RWPE2 (cell line): ENCODE data around the gene COG7.

ENCODE experiments used
- ATAC-seq: fragments of 200-7000 bp; cut with Tn5 transposase; 3 replicates; pipeline ENCODE4 v1.9.1; 2021; ENCODE audit warnings: low read depth
- DNase-seq: peaks from one replicate; pipeline ENCODE4 v3.0.0-alpha.2; 2020; ENCODE audit warnings: low spot score
- H3K27ac ChIP-seq: fragments of 450-650 bp; 2 replicates; pipeline ENCODE4 v1.5.1; 2017; ENCODE audit warnings: mild to moderate bottlenecking; ENCODE audit not compliant: poor library complexity, severe bottlenecking
- H3K27me3 ChIP-seq: fragments of 250-450 bp; sonication (Bioruptor Pico); 2 replicates; pipeline ENCODE4 v1.5.1; 2021; ENCODE audit warnings: mild to moderate bottlenecking, moderate library complexity; ENCODE audit not compliant: insufficient read depth, poor library complexity, severe bottlenecking
- H3K36me3 ChIP-seq: fragments of 250-450 bp; sonication (Bioruptor Pico); 2 replicates; pipeline ENCODE4 v1.5.1; 2020; ENCODE audit warnings: low read depth, mild to moderate bottlenecking, moderate library complexity
- H3K4me1 ChIP-seq: fragments of 250-450 bp; sonication (Bioruptor Pico); 2 replicates; pipeline ENCODE4 v1.5.1; 2021; ENCODE audit warnings: mild to moderate bottlenecking, moderate library complexity; ENCODE audit not compliant: insufficient read depth, poor library complexity, severe bottlenecking
- H3K4me3 ChIP-seq: fragments of 250-450 bp; sonication (Bioruptor Pico); 2 replicates; pipeline ENCODE4 v1.5.1; 2021; ENCODE audit warnings: mild to moderate bottlenecking, moderate library complexity; ENCODE audit not compliant: severe bottlenecking
- H3K9me3 ChIP-seq: fragments of 250-450 bp; sonication (Bioruptor Pico); 2 replicates; pipeline ENCODE4 v1.5.1; 2021; ENCODE audit warnings: mild to moderate bottlenecking, moderate library complexity; ENCODE audit not compliant: severe bottlenecking
- CTCF ChIP-seq: fragments of 450-650 bp; IDR thresholded peaks from one replicate; pipeline ENCODE4 v1.5.1; 2017; ENCODE audit warnings: mild to moderate bottlenecking, moderate library complexity; ENCODE audit not compliant: poor library complexity, severe bottlenecking

Gene COG7

GRCh38 chr16:23408823-23409298 is 44.1 kb downstream of the COG7 start:
- H3K27me3 ChIP-seq, result no peaks in the 10 kb centered on the region
- no peak overlapping the region for H3K27ac ChIP-seq
- peaks cover 60% of the 10 kb centered on the region for H3K36me3 ChIP-seq
- H3K9me3 ChIP-seq, result no peaks in the 10 kb centered on the region
- ATAC-seq, result 0 out of 3 replicates have a peak, but pooled peaks have one; percentile 40
- no peaks in the 10 kb centered on the region for H3K4me1 ChIP-seq
- no peak overlapping the region for H3K4me3 ChIP-seq
- no peak for TF ChIP-seq CTCF
- no peak for DNase-seq

GRCh38 chr16:23408242-23408822 is 44.7 kb downstream of the COG7 start:
- Histone ChIP-seq H3K27me3 (no peaks in the 10 kb centered on the region), H3K4me3 (no peak overlapping the region), H3K9me3 (no peaks in the 10 kb centered on the region), H3K27ac (no peak overlapping the region), H3K4me1 (no peaks in the 10 kb centered on the region), H3K36me3 (peaks cover 61% of the 10 kb centered on the region)
- TF ChIP-seq CTCF, result no peak
- no peak for ATAC-seq
- DNase-seq, result no peak

- Histone ChIP-seq H3K9me3 (no peaks in the 10 kb centered on the region), H3K4me1 (no peaks in the 10 kb centered on the region), H3K27me3 (no peaks in the 10 kb centered on the region), H3K27ac (no peak overlapping the region), H3K4me3 (no peak overlapping the region), H3K36me3 (peaks cover 61% of the 10 kb centered on the region)
- no peak for TF ChIP-seq CTCF
- DNase-seq, result no peak
- no peak for ATAC-seq
Observed at GRCh38 chr16:23407436-23408127, 45.4 kb downstream of the COG7 start.

GRCh38 chr16:23406546-23407240 is 46.3 kb downstream of the COG7 start:
- H3K36me3 ChIP-seq, result peaks cover 62% of the 10 kb centered on the region

More at GRCh38 chr16:23406546-23407240, 46.3 kb downstream of the COG7 start:
- ATAC-seq (no peak), DNase-seq (no peak)
- Histone ChIP-seq H3K27me3 (no peaks in the 10 kb centered on the region), H3K27ac (no peak overlapping the region), H3K4me3 (no peak overlapping the region), H3K9me3 (no peaks in the 10 kb centered on the region), H3K4me1 (no peaks in the 10 kb centered on the region)
- TF ChIP-seq CTCF, result no peak
